Measurements from ENCODE around the gene SOD3. TPM values are rescaled to one million over a fixed set of nuclear protein-coding genes. Genes with fewer than 3 reads are reported as not detected.

Gene SOD3
- total RNA-seq (16.7 and 34.8 TPM in 2 replicates), polyA plus RNA-seq (17.2 and 19.6 TPM in 2 replicates), polyA minus RNA-seq (ENCODE audit: low replicate concordance) (9.7 and 17.2 TPM in 2 replicates)
- 47.1 and 51.7 TPM in 2 replicates for polyA plus RNA-seq (2012)

GRCh38 chr4:24794916-24795665 is at the start of gene SOD3:
Gene SOD3, plus strand, starts transcription at chr4:24795573. Its CDS starts 3,949 bp downstream, at chr4:24799522.
- peak within 1 kb of the TSS; percentile 92 for H3K4me2 ChIP-seq (ENCODE audit: extremely low read depth, insufficient read depth, low read length)
- H3K27ac ChIP-seq (ENCODE audit: insufficient read depth, low read length), result peak within 1 kb of the TSS; percentile 77
- no peaks in the 10 kb centered on the region for H3K79me2 ChIP-seq (ENCODE audit: control insufficient read depth, insufficient read depth, low read length)
- peak within 1 kb of the TSS; percentile 38 for H3K9ac ChIP-seq (ENCODE audit: insufficient read depth, low read length)
- no peak for TF ChIP-seq EZH2 (IDR thresholded peaks at IDR 0.05; ENCODE audit: low read length, missing control alignments)
- TF ChIP-seq CTCF (conservative IDR thresholded peaks at IDR 0.05 in 1 of 2, IDR thresholded peaks at IDR 0.05 in 1 of 2; ENCODE audit: low read depth in 1 of 2, low read length in 2 of 2), result no peak
- H3K4me1 ChIP-seq (ENCODE audit: control insufficient read depth, extremely low read depth, insufficient read depth, low read length), result peaks cover 9% of the 10 kb centered on the region
- no peaks in the 10 kb centered on the region for H3K27me3 ChIP-seq (ENCODE audit: control insufficient read depth, insufficient read depth, low read length)
- H2AFZ ChIP-seq (ENCODE audit: low read length), result peak within 1 kb of the TSS; percentile 56
- H3K4me3 ChIP-seq (replicated peaks in 1 of 4; ENCODE audit: control extremely low read depth in 1 of 4, insufficient read depth in 1 of 4, low read depth in 3 of 4, low read length in 4 of 4), result peak within 1 kb of the TSS; percentile 16 to 71 (median 34)
- no peaks in the 10 kb centered on the region for H3K9me3 ChIP-seq (ENCODE audit: control insufficient read depth, insufficient read depth, low read depth, low read length)
- H4K20me1 ChIP-seq (ENCODE audit: control insufficient read depth, extremely low read depth, insufficient read depth, low read length), result no peaks in the 10 kb centered on the region
- H3K36me3 ChIP-seq (ENCODE audit: control insufficient read depth, insufficient read depth, low read length), result no peaks in the 10 kb centered on the region
- DNase-seq (ENCODE audit: low read depth in 2 of 2), result peak; percentile 82 to 91

- H3K36me3 ChIP-seq (ENCODE audit: control insufficient read depth, insufficient read depth, low read length), result no peaks in the 10 kb centered on the region
- H2AFZ ChIP-seq (ENCODE audit: low read length), result no peak overlapping the region
- no peak overlapping the region for H3K4me3 ChIP-seq (replicated peaks in 1 of 4; ENCODE audit: control extremely low read depth in 1 of 4, insufficient read depth in 1 of 4, low read depth in 3 of 4, low read length in 4 of 4)
- H3K4me2 ChIP-seq (ENCODE audit: extremely low read depth, insufficient read depth, low read length), result no peak overlapping the region
- H4K20me1 ChIP-seq (ENCODE audit: control insufficient read depth, extremely low read depth, insufficient read depth, low read length), result no peaks in the 10 kb centered on the region
- H3K79me2 ChIP-seq (ENCODE audit: control insufficient read depth, insufficient read depth, low read length), result no peaks in the 10 kb centered on the region
- no peak overlapping the region for H3K27ac ChIP-seq (ENCODE audit: insufficient read depth, low read length)
- no peaks in the 10 kb centered on the region for H3K9me3 ChIP-seq (ENCODE audit: control insufficient read depth, insufficient read depth, low read depth, low read length)
- TF ChIP-seq CTCF (conservative IDR thresholded peaks at IDR 0.05 in 1 of 2, IDR thresholded peaks at IDR 0.05 in 1 of 2; ENCODE audit: low read depth in 1 of 2, low read length in 2 of 2) (no peak), EZH2 (IDR thresholded peaks at IDR 0.05; ENCODE audit: low read length, missing control alignments) (no peak)
- H3K4me1 ChIP-seq (ENCODE audit: control insufficient read depth, extremely low read depth, insufficient read depth, low read length), result no peaks in the 10 kb centered on the region
- no peaks in the 10 kb centered on the region for H3K27me3 ChIP-seq (ENCODE audit: control insufficient read depth, insufficient read depth, low read length)
- peak in 1 of 2 donors; percentile 21 for DNase-seq (ENCODE audit: low read depth in 2 of 2)
- H3K9ac ChIP-seq (ENCODE audit: insufficient read depth, low read length), result no peak overlapping the region
These were observed 48.0 kb upstream of the SOD3 start for GRCh38 chr4:24747234-24747975.

GRCh38 chr4:24748023-24748422 is 47.4 kb upstream of the SOD3 start:
- Histone ChIP-seq H4K20me1 (ENCODE audit: control insufficient read depth, extremely low read depth, insufficient read depth, low read length) (no peaks in the 10 kb centered on the region), H3K27ac (ENCODE audit: insufficient read depth, low read length) (no peak overlapping the region), H3K9me3 (ENCODE audit: control insufficient read depth, insufficient read depth, low read depth, low read length) (no peaks in the 10 kb centered on the region), H2AFZ (ENCODE audit: low read length) (no peak overlapping the region), H3K9ac (ENCODE audit: insufficient read depth, low read length) (no peak overlapping the region), H3K27me3 (ENCODE audit: control insufficient read depth, insufficient read depth, low read length) (no peaks in the 10 kb centered on the region), H3K4me1 (ENCODE audit: control insufficient read depth, extremely low read depth, insufficient read depth, low read length) (no peaks in the 10 kb centered on the region), H3K4me2 (ENCODE audit: extremely low read depth, insufficient read depth, low read length) (no peak overlapping the region), H3K79me2 (ENCODE audit: control insufficient read depth, insufficient read depth, low read length) (no peaks in the 10 kb centered on the region), H3K4me3 (replicated peaks in 1 of 4; ENCODE audit: control extremely low read depth in 1 of 4, insufficient read depth in 1 of 4, low read depth in 3 of 4, low read length in 4 of 4) (no peak overlapping the region), H3K36me3 (ENCODE audit: control insufficient read depth, insufficient read depth, low read length) (no peaks in the 10 kb centered on the region)
- TF ChIP-seq CTCF (conservative IDR thresholded peaks at IDR 0.05 in 1 of 2, IDR thresholded peaks at IDR 0.05 in 1 of 2; ENCODE audit: low read depth in 1 of 2, low read length in 2 of 2), result no peak
- no peak for TF ChIP-seq EZH2 (IDR thresholded peaks at IDR 0.05; ENCODE audit: low read length, missing control alignments)
- DNase-seq (ENCODE audit: low read depth in 2 of 2), result no peak
